IPS DF 4.7 (cell line): ENCODE data around the gene CCT8.
"Not testable (repeated sequence)": the region's sequence is repeated elsewhere in the genome, so short reads cannot be mapped to it uniquely, and the experiment has no call there.

ENCODE experiments used
- DNase-seq: peaks from one replicate; pipeline ENCODE4 v3.0.0-alpha.2; 2013; ENCODE audit warnings: low spot score; ENCODE audit errors: extremely low read depth

Gene CCT8

GRCh38 chr21:29078869-29079767 lies 5.7 kb upstream of the CCT8 start:
- no peak for DNase-seq

DNA sequence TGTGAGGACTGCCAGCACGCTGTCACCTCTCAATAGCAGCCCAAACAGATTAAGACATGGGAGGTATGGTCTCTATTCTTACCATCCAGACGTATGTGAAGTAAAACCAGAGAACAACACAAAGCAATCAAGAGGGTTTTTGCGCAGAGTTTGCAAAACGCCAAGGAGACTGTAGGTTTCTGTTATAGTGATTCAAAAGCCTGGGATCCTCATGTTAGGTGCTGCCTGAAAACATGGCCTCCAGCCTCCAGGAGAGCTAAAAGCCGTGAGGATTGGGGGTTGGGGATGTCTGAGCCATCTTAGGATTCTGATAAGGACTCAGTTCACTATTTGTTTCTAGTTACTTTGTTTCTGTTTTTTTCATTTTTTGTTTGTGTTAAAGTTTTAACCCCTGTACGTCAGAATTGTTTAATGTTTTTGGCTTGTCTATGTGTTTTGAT lies 4.2 kb upstream of the CCT8 start:
- DNase-seq = no peak

GRCh38 chr21:29076731-29077640 lies 3.5 kb upstream of the CCT8 start:
- not testable (repeated sequence) for DNase-seq

- DNase-seq = no peak
Measured at GRCh38 chr21:29075706-29076466, 2.4 kb upstream of the CCT8 start.

GRCh38 chr21:29074783-29075182 lies 1.3 kb upstream of the CCT8 start:
- no peak for DNase-seq

- DNase-seq = no peak
Measured at GRCh38 chr21:29074007-29074376, 544 bp upstream of the CCT8 start.

- DNase-seq = no peak
Measured at GRCh38 chr21:29072873-29073221, 601 bp downstream of the CCT8 start.

DNA sequence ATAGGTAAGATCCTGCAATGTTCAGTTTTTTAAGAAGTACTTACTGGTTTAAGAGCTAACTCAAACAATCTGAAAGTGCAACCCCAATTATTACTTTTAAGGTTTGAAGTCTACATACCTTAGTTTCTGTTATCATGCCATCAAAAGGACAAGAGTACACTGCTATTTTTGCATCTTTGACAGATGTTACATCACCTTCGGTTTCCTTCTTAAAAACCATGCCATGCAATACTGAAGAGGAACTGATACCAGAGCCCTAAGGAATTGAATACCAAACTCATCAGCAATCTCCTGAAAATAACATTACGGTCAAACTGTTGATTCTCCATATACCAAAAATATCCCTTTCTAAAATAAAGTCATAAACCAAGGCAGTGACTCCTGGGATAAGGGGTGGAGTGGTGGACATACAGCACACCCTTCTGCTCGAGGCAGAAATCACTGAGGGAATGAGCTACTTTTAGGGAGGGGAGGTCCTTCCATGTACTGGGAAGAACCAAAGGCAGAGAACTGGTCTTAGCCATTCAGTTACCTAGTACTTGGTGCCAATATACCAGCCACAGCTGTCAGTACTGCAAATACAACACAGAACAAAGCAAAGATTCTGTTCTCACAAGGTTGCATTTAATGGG lies 8.5 kb downstream of the CCT8 start:
- DNase-seq = no peak

GRCh38 chr21:29056538-29057050 lies 16.9 kb downstream of the CCT8 start:
- DNase-seq = no peak

GRCh38 chr21:29056005-29056404 lies 17.4 kb downstream of the CCT8 start:
- no peak for DNase-seq

GRCh38 chr21:29055080-29055479 lies 18.4 kb downstream of the CCT8 start:
- no peak for DNase-seq

DNA sequence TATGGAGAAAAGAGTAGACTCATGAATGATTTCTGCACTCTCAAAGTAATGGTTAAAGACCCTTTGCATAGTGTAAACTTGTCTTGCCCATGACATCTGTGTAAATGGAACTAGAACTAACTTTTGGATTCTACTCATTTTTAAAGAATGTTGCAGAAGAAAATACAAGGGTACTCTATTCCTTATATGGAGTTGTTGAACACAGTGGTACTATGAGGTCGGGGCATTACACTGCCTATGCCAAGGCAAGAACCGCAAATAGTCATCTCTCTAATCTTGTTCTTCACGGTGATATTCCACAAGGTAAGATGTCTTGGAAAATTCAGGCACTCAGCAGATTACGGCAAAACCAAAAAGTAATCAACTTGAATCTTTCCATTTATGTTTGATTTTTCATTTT lies 19.8 kb downstream of the CCT8 start:
- no peak for DNase-seq

- DNase-seq = no peak
Measured at GRCh38 chr21:29053011-29053553, 20.4 kb downstream of the CCT8 start.

GRCh38 chr21:29052224-29052623 lies 21.2 kb downstream of the CCT8 start:
- DNase-seq = no peak

GRCh38 chr21:29034678-29035077 lies 38.8 kb downstream of the CCT8 start:
- DNase-seq = no peak

- DNase-seq = no peak
Measured at GRCh38 chr21:29033871-29034270, 39.6 kb downstream of the CCT8 start.

DNA sequence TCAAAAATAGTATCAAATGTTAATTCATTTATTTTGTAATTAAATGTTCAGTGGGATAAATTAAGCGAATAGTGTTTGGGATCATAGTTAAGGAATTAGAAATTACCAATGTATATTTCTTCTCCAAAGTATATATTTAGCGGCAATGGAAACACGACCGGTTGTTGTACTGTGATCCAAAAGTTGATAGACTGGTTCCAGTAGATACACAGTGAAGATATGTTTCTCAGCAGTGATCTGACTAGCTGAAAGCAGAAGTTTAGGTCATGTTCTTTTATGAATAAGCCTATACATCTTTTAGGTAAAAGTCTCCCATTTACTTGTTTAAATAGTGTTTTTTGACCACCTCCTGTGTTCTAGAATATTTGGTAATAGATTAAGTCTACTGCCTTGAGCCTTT lies 40.1 kb downstream of the CCT8 start:
- no peak for DNase-seq

DNA sequence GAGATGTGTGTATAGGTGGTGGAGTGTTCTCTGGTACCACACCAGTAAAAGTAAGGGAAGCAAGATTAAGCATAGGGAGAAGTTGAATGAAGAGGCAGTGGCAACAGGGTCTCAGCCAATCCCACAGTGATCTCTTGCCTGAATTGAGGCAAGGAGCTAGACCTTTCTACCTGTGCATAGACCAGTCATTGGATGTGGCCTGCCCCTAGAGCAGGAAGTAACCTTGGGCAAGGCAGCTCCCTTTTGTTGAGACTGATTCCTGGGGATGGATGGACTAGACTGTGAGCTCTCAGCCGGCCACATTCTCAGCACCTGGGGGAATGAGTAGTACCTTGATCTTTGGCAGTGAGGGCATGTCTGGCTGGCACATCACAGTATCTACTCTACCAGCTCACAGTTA lies 42.5 kb downstream of the CCT8 start:
- DNase-seq = no peak

DNA sequence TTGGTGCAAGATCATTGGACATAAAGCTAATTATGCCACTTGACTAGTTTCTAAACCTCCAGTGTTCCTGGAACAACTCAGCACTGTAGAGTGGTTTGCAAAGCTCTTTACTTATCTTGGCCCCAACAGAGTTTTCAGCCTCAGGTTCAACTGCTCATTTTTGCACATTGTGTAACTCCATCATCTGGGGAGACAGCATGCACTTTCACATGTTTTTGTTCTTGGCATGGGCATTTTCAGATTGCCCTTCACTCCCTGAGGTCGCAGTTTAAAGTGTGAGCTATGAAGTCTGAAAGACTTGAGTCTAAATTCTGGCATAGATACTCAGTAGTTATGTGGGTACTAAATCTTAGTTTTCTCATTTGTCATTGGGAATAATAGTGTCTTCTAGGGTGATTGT lies 43.9 kb downstream of the CCT8 start:
- DNase-seq = no peak

GRCh38 chr21:29025328-29025713 lies 48.1 kb downstream of the CCT8 start:
- no peak for DNase-seq
